GM12878 (cell line): ENCODE measurements around the gene SLC25A45. TPM values are rescaled to one million over a fixed set of nuclear protein-coding genes. Genes with fewer than 3 reads are reported as not detected.

Experiments used
- FOS ChIP-seq: IDR thresholded peaks from 3 replicates; pipeline ENCODE4 v1.6.1; 2011; ENCODE audit warnings: borderline replicate concordance; ENCODE audit not compliant: insufficient read length; ENCODE audit errors: extremely low read depth
- HCFC1 ChIP-seq: fragments of 150-350 bp; IDR thresholded peaks from 2 replicates; pipeline ENCODE4 v1.6.1; 2014; ENCODE audit warnings: low read length
- JUNB ChIP-seq: IDR thresholded peaks from 2 replicates; pipeline ENCODE4 v1.6.1; 2016; ENCODE audit warnings: antibody characterized with exemption, mild to moderate bottlenecking
- MYB ChIP-seq: fragments of 150-350 bp; IDR thresholded peaks from 2 replicates; pipeline ENCODE4 v1.6.1; 2014; ENCODE audit warnings: mild to moderate bottlenecking, low read depth, low read length, borderline replicate concordance
- NFXL1 ChIP-seq: fragments of 450-650 bp; IDR thresholded peaks from 2 replicates; pipeline ENCODE4 v1.6.1; 2017; ENCODE audit warnings: antibody characterized with exemption, mild to moderate bottlenecking, borderline replicate concordance
- RAD51 ChIP-seq: fragments of 450-650 bp; IDR thresholded peaks from 2 replicates; pipeline ENCODE4 v1.6.1; 2016; ENCODE audit warnings: moderate library complexity, mild to moderate bottlenecking, inconsistent platforms
- SREBF2 ChIP-seq: IDR thresholded peaks from 2 replicates; pipeline ENCODE4 v1.6.1; 2012; ENCODE audit warnings: mild to moderate bottlenecking, low read length
- TBL1XR1 ChIP-seq: IDR thresholded peaks from 2 replicates; pipeline ENCODE4 v1.6.1; 2012; ENCODE audit warnings: low read depth, low read length, improper control_type of control experiment
- polyA plus RNA-seq, 11 experiments: library from polyadenylated mRNA; depleted of rRNA in 4 of 11; unstranded in 6 of 11; stranded (reverse) in 5 of 11; fragments of >200 nt; fragmentation: Nextera tagmentation in 4 of 11; fragmentation: Illumina TruSeq in 1 of 11; extraction: Ambion mirVana in 4 of 11; extraction: Trizol in 1 of 11; gene quantifications; 1 replicate in 1 of 11; 2 replicates in 10 of 11; pipeline versions ENCODE4 v1.2.1 to v1.2.3, GENCODE V29; 2011 to 2016; ENCODE audit warnings: inconsistent platforms in 2 of 11, missing spikeins in 2 of 11, low read depth in 1 of 11
- total RNA-seq, 4 experiments: library from RNA; depleted of rRNA in 3 of 4; stranded (reverse); fragments of >200 nt in 3 of 4; fragmentation: Illumina TruSeq in 1 of 4; extraction: Trizol in 1 of 4; gene quantifications; 2 replicates each; pipeline versions ENCODE4 v1.2.1 to v1.2.3, GENCODE V29; 2013 to 2021
- TF ChIP-seq, protein P1 (sequence below): IDR thresholded peaks from 2 replicates; pipeline ENCODE4 v1.6.1; 2012; ENCODE audit warnings: mild to moderate bottlenecking, low read depth, low read length

Gene SLC25A45
- total and polyA plus RNA-seq, 10 of the 15 experiments (the other 5 are each of a cell fraction or from before 2014, with no cell fraction given) = 4.1 to 35.2 (median 20.3) TPM

GRCh38 chr11:65425105-65425970 lies 42.9 kb upstream of the SLC25A45 start (continued):
- peak; percentile 47; the same call in 1 of the 2 replicates for TF ChIP-seq MYB
- no peak for TF ChIP-seq NFXL1
- no peak for TF ChIP-seq SREBF2
- no peak for TF ChIP-seq JUNB
- TF ChIP-seq RAD51 = peak; percentile 21; the same call in 1 of the 2 replicates
- no peak for TF ChIP-seq HCFC1
- TF ChIP-seq FOS = no peak
- no peak; the same call in 1 of the 2 replicates for TF ChIP-seq TBL1XR1
- TF ChIP-seq, protein P1, sequence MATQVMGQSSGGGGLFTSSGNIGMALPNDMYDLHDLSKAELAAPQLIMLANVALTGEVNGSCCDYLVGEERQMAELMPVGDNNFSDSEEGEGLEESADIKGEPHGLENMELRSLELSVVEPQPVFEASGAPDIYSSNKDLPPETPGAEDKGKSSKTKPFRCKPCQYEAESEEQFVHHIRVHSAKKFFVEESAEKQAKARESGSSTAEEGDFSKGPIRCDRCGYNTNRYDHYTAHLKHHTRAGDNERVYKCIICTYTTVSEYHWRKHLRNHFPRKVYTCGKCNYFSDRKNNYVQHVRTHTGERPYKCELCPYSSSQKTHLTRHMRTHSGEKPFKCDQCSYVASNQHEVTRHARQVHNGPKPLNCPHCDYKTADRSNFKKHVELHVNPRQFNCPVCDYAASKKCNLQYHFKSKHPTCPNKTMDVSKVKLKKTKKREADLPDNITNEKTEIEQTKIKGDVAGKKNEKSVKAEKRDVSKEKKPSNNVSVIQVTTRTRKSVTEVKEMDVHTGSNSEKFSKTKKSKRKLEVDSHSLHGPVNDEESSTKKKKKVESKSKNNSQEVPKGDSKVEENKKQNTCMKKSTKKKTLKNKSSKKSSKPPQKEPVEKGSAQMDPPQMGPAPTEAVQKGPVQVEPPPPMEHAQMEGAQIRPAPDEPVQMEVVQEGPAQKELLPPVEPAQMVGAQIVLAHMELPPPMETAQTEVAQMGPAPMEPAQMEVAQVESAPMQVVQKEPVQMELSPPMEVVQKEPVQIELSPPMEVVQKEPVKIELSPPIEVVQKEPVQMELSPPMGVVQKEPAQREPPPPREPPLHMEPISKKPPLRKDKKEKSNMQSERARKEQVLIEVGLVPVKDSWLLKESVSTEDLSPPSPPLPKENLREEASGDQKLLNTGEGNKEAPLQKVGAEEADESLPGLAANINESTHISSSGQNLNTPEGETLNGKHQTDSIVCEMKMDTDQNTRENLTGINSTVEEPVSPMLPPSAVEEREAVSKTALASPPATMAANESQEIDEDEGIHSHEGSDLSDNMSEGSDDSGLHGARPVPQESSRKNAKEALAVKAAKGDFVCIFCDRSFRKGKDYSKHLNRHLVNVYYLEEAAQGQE = no peak
